ENCODE measurements around the gene SFN.

GRCh38 chr1:26863685-26864077 is 732 bp downstream of the SFN start:
- TF ChIP-seq POLR2A (IDR thresholded peaks at IDR 0.05) (no peak), CTCF (IDR thresholded peaks at IDR 0.05) (no peak), EP300 (IDR thresholded peaks at IDR 0.05) (no peak)

All from gastroesophageal sphincter (tissue), 3 donors.